Endometrium (tissue), 2 donors: Measurements from ENCODE around the gene MYO3B.
"Not testable (repeated sequence)": the region's sequence is repeated elsewhere in the genome, so short reads cannot be mapped to it uniquely, and the experiment has no call there.

Experiments used
- FAIRE-seq: peaks from 2 replicates; lab custom pipeline; 2012; peaks lifted over from hg19 to GRCh38; lab: Jason Lieb, UNC
- donor health status: control.
- donor health status: control.

Gene MYO3B

DNA sequence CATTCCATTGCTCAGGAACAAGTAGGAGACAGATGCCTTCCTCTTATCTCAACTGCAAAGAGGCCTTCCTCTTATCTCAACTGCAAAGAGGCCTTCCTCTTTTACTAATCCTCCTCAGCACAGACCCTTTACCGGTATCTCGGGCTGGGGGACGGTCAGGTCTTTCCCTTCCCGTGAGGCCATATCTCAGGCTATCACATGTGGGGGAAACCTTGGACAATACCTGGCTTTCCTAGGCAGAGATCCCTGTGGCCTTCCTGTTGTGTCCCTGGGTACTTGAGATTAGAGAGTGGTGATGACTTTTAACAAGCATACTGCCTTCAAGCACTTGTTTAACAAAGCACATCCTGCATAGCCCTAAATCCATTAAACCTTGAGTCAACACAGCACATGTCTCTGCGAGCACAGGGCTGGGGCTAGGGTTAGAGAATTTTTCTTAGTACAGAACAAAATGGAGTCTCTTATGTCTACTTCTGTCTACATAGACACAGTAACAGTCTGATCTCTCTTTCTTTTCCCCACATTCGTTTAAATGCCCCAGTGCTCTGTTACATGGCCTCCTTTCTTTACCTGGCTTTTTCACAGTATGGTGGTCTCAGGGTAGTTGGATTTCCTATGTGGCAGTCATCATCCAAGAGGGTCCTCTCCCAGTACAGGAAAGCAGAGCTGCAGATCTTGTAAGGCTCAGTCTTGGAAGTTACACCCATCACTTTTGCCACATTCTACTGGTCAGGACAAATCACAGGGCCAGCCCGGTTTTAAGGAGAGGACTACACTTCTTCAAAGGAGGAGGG, 86.0 kb downstream of the MYO3B start:
- not testable (repeated sequence) for FAIRE-seq

GRCh38 chr2:170264522-170264860, 86.5 kb downstream of the MYO3B start:
- no peak for FAIRE-seq

GRCh38 chr2:170264865-170265264, 86.9 kb downstream of the MYO3B start:
- FAIRE-seq: no peak

- FAIRE-seq: no peak
These were observed 87.4 kb downstream of the MYO3B start for GRCh38 chr2:170265321-170265720.

DNA sequence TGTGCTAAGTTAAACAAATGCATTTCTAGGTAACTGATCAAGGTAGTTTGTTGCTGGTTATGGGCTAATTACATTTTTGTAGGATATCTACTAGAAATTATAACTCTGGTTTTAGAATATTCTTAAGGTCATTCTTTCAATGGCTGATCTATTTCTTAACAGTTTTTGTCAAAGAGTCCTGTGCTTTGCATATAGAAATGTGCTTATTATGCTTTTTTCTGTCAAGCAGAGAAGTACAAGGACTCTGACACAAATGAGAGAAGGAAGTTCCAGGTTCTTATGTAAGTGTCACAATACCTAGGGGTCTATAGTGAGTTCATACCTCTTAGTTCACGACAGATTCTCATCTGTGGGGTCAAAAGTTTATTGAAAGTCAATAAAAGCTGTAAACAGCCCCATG, 88.4 kb downstream of the MYO3B start:
- no peak for FAIRE-seq

GRCh38 chr2:170267071-170267470, 89.1 kb downstream of the MYO3B start:
- no peak for FAIRE-seq

GRCh38 chr2:170270278-170270864, 92.4 kb downstream of the MYO3B start:
- no peak for FAIRE-seq

DNA sequence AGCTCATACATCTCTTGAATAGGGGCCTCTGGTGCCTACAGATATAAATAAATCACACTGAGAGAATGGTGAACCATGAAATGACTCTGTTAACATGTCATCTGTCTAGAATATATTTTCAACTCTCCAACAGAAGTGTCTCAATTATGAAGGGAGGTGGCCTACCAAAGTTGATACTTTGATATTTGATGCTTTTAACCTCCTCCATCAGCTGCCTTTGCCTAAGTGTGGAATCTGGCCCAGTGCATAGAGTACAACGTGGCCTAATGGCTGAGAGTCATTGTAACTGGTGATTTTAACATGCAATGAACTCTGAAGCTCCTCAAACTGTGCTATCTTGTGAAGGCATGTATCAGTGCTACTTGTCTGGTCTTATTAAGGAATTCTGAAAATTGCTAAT, 93.4 kb downstream of the MYO3B start:
- FAIRE-seq: no peak

- no peak for FAIRE-seq
These were observed 98.1 kb downstream of the MYO3B start for GRCh38 chr2:170276056-170276455.

- FAIRE-seq: no peak
These were observed 99.1 kb downstream of the MYO3B start for GRCh38 chr2:170276925-170277629.

- FAIRE-seq: no peak
These were observed 100.0 kb downstream of the MYO3B start for GRCh38 chr2:170277951-170278350.

GRCh38 chr2:170279615-170280014, 101.7 kb downstream of the MYO3B start:
- not testable (repeated sequence) for FAIRE-seq

DNA sequence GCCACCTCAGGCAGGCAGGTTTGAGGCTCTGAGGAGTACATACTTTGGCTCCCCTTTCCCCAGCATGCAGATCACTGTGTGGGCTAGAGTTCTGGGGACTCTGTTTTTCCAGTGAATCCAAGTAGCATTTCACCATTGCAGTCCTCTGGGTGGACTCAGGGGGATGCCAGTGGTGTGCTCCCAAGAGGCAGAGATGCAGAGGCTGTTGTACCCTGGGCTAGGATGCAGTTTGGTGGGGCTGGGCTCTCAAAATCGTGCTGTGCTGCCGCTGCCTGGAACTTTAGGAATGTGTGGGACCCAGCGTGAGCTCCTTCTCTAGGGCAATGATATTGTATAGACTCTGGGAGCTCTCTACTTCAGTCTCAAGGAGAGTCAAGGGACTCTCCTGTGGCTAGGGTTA, 104.9 kb downstream of the MYO3B start:
- FAIRE-seq: no peak

DNA sequence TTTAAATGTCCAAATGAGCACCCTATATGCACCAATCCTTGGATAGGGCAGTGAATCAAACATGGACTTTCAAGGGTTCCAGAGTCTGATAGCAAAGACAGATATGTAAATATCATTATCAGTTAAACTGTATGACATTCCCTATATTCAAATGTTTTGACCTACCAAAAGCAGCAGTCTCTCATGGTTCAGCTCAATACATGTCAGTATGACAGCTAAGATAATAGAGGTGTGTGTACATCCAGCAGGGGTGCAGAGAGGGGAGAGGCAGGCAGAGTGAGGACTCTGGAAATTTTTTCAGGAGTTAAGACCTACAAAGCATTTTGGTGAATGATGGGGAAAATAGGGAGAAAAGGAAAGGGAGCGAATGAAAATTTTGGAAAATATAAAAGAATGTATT, 106.3 kb downstream of the MYO3B start:
- FAIRE-seq: no peak

- no peak for FAIRE-seq
These were observed 110.9 kb downstream of the MYO3B start for GRCh38 chr2:170288859-170289258.

GRCh38 chr2:170291474-170291873, 113.5 kb downstream of the MYO3B start:
- FAIRE-seq: no peak

DNA sequence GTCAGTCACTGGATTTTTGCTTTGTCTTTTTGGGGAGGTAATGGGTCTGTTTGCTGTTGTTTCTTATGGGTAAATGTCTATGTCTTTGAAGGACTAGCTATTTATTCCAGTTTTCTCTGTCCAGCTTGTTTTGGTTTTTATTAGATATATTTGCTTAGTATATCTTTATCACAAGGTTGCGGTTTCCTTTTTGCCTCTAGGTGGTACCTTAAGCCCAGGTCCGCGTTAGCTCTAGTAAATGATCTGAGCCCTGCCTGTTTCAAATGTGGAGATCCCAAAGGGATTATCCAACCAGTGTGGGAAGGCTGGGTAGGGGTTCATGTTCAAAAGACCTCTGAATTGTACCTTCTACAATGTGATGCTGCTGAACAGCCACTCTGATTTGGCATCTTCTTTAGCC, 114.5 kb downstream of the MYO3B start:
- FAIRE-seq: no peak

- no peak for FAIRE-seq
These were observed 119.5 kb downstream of the MYO3B start for GRCh38 chr2:170297496-170297895.

GRCh38 chr2:170298115-170298514, 120.2 kb downstream of the MYO3B start:
- no peak for FAIRE-seq

- no peak for FAIRE-seq
These were observed 121.0 kb downstream of the MYO3B start for GRCh38 chr2:170298861-170299429.

GRCh38 chr2:170300993-170301392, 123.0 kb downstream of the MYO3B start:
- no peak for FAIRE-seq

DNA sequence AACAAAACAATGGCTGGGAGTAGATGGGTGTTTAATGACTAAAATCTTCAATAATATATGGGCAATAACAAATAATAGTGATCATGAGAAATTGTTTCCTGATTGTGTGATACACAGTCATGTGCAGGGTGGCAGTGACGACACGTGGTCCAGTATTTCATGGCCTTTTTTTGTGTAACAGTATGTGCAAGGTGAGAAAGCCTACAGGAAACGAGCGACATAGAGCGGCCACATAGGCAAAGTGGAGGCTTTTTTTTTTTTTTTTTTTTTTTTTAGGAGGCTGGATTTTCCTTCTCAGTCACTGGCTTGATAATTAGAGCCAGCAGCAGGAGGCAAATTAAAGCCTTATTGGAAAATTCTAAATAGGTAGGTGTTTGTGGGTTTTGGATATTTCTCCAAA, 123.7 kb downstream of the MYO3B start:
- FAIRE-seq: no peak

DNA sequence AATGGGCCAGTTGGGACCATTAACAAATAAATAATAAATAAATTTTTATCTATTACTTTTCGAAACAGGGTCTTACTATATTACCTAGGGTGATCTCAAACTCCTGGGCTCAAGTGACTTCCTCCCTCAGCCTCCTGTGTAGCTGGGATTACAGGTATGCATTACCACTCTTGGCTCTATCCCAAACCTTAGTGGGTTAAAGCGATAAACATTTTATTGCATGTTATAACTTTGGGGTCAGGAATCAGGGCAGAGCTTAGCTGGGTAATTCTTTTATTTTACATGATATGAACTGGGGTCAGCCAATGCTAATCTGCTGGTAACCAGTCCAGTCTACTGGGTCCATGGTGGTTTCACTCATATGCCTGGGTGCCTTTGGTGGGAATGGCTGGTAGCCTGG, 127.8 kb downstream of the MYO3B start:
- FAIRE-seq: no peak
